Measurements from ENCODE around the gene TREML1.
"Not testable (repeated sequence)": the region's sequence is repeated elsewhere in the genome, so short reads cannot be mapped to it uniquely, and the experiment has no call there.

DNA sequence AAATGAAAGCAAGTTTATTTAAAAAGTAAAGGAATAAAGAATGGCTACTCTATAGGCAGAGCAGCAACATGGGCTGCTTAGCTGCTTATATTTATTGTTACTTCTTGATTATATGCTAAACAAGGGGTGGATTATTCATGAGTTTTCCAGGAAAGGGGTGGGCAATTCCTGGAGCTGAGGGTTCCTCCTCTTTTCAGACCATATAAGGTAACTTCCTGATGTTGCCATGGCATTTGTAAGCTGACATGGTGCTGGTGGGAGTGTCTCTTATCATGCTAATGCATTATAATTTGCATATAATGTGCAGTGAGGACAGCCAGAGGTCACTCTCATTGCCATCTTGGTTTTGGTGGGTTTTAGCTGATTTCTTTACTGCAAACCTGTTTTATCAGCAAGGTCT, 34.9 kb upstream of the TREML1 start:
- TF ChIP-seq, protein P1, sequence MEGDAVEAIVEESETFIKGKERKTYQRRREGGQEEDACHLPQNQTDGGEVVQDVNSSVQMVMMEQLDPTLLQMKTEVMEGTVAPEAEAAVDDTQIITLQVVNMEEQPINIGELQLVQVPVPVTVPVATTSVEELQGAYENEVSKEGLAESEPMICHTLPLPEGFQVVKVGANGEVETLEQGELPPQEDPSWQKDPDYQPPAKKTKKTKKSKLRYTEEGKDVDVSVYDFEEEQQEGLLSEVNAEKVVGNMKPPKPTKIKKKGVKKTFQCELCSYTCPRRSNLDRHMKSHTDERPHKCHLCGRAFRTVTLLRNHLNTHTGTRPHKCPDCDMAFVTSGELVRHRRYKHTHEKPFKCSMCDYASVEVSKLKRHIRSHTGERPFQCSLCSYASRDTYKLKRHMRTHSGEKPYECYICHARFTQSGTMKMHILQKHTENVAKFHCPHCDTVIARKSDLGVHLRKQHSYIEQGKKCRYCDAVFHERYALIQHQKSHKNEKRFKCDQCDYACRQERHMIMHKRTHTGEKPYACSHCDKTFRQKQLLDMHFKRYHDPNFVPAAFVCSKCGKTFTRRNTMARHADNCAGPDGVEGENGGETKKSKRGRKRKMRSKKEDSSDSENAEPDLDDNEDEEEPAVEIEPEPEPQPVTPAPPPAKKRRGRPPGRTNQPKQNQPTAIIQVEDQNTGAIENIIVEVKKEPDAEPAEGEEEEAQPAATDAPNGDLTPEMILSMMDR (conservative IDR thresholded peaks at IDR 0.05 in 1 of 2, IDR thresholded peaks at IDR 0.05 in 1 of 2; ENCODE audit: low read depth in 1 of 2, low read length in 2 of 2): not testable (repeated sequence)
- TF ChIP-seq EZH2 (IDR thresholded peaks at IDR 0.05; ENCODE audit: low read length, missing control alignments): not testable (repeated sequence)
